B cell (primary cell): ENCODE results near the gene ZSCAN10. TPM values are rescaled to one million over a fixed set of nuclear protein-coding genes. Genes with fewer than 3 reads are reported as not detected.
A peak's percentile ranks its signal among the peaks of the same experiment; 100 is the strongest.

Source experiments
- ATAC-seq: fragments of 200-7000 bp; cut with Tn5 transposase; one replicate; pipeline ENCODE4 v1.10.0; 2021; ENCODE audit warnings: low read depth, mild to moderate bottlenecking, moderate number of reproducible peaks, moderate library complexity
- CTCF ChIA-PET: fragments of 350-600 bp; sonication (Branson Sonifier 250); formaldehyde crosslinking; loops from one replicate; lab custom pipeline; 2021; ENCODE audit warnings: antibody characterized with exemption, inconsistent platforms; lab: Charles Lee
- POLR2A ChIA-PET: fragments of 350-600 bp; sonication (Branson Sonifier 250); formaldehyde crosslinking; loops from one replicate; lab custom pipeline; 2021; ENCODE audit warnings: antibody characterized with exemption; lab: Charles Lee
- DNase-seq: peaks from one replicate; pipeline ENCODE4 v3.0.0; 2013
- H2AFZ ChIP-seq: 2 replicates; pipeline ENCODE4 v1.6.1; 2012; ENCODE audit warnings: mild to moderate bottlenecking, low read depth, low read length; ENCODE audit not compliant: insufficient read depth, poor library complexity, severe bottlenecking
- H3K27ac ChIP-seq, 2 donors: 1 replicate in 1 of 2; 2 replicates in 1 of 2; pipeline ENCODE4 v1.5.1; 2012 to 2013; ENCODE audit warnings: low read length in 2 of 2, mild to moderate bottlenecking in 2 of 2, moderate library complexity in 1 of 2
- H3K27me3 ChIP-seq, 4 experiments: fragments of 200-600 bp in 1 of 4; sonication (generic) in 1 of 4; replicated peaks in 1 of 4; 1 replicate in 2 of 4; 2 replicates in 2 of 4; pipeline versions ENCODE4 v1.6.1 to v1.7.0; 2013 to 2016; ENCODE audit warnings: low read length in 3 of 4, mild to moderate bottlenecking in 2 of 4, mixed read lengths in 1 of 4, moderate library complexity in 1 of 4; ENCODE audit not compliant: insufficient read depth in 4 of 4, control insufficient read depth in 3 of 4; ENCODE audit errors: control extremely low read depth in 1 of 4
- H3K36me3 ChIP-seq, 2 experiments: replicated peaks in 1 of 2; 1 replicate in 1 of 2; 2 replicates in 1 of 2; pipeline versions ENCODE4 v1.6.1 to v1.7.1; 2013; ENCODE audit warnings: low read length in 1 of 2; ENCODE audit not compliant: insufficient read depth in 2 of 2, control insufficient read depth in 1 of 2; ENCODE audit errors: control extremely low read depth in 1 of 2, extremely low read depth in 1 of 2
- H3K4me1 ChIP-seq, 2 donors: fragments of 200-600 bp in 1 of 2; sonication (generic) in 1 of 2; 1 replicate in 1 of 2; 2 replicates in 1 of 2; pipeline versions ENCODE4 v1.5.1 to v1.6.1; 2013 to 2017; ENCODE audit warnings: low read length in 2 of 2; ENCODE audit not compliant: control insufficient read depth in 2 of 2, insufficient read depth in 2 of 2
- H3K4me2 ChIP-seq: replicated peaks from 2 replicates; pipeline ENCODE3; 2012; ENCODE audit warnings: mild to moderate bottlenecking, low read depth, low read length; ENCODE audit not compliant: poor library complexity, severe bottlenecking
- H3K4me3 ChIP-seq, 5 experiments: fragments of 200-600 bp in 1 of 5; sonication (generic) in 1 of 5; 1 replicate in 3 of 5; 2 replicates in 2 of 5; pipeline versions ENCODE4 v1.5.1 to v1.7.0; 2011 to 2016; ENCODE audit warnings: low read length in 4 of 5, mild to moderate bottlenecking in 4 of 5, low read depth in 2 of 5, control low read depth in 1 of 5, moderate library complexity in 1 of 5; ENCODE audit not compliant: insufficient read depth in 1 of 5; ENCODE audit errors: control extremely low read depth in 1 of 5, extremely low read depth in 1 of 5
- H3K79me2 ChIP-seq: fragments of 200-600 bp; sonication (generic); one replicate; pipeline ENCODE4 v1.6.0; 2016; ENCODE audit warnings: low read length; ENCODE audit not compliant: control insufficient read depth, insufficient read depth
- H3K9ac ChIP-seq: fragments of 200-600 bp; sonication (generic); 2 replicates; pipeline ENCODE4 v1.6.1; 2017; ENCODE audit warnings: mild to moderate bottlenecking, low read length, moderate library complexity
- H3K9me3 ChIP-seq, 3 donors: one replicate each; pipeline versions ENCODE4 v1.6.1 to v1.7.1; 2013; ENCODE audit warnings: low read length in 2 of 3; ENCODE audit not compliant: control insufficient read depth in 2 of 3, insufficient read depth in 1 of 3; ENCODE audit errors: control extremely low read depth in 1 of 3
- H4K20me1 ChIP-seq: 2 replicates; pipeline ENCODE4 v1.6.0; 2012; ENCODE audit warnings: mild to moderate bottlenecking, low read length; ENCODE audit not compliant: insufficient read depth, control insufficient read depth, poor library complexity, severe bottlenecking
- H3K27ac Mint-ChIP-seq: one replicate; pipeline ENCODE4 v1.8.0; 2021; ENCODE audit warnings: mixed read lengths
- H3K27me3 Mint-ChIP-seq: one replicate; pipeline ENCODE4 v1.8.0; 2021; ENCODE audit warnings: mixed read lengths
- H3K4me1 Mint-ChIP-seq: one replicate; pipeline ENCODE4 v1.8.0; 2021; ENCODE audit warnings: mixed read lengths
- H3K4me3 Mint-ChIP-seq: one replicate; pipeline ENCODE4 v1.8.0; 2021; ENCODE audit warnings: mixed read lengths
- H3K9me3 Mint-ChIP-seq: one replicate; pipeline ENCODE4 v1.8.0; 2022; ENCODE audit warnings: mixed read lengths; ENCODE audit not compliant: insufficient read depth
- EZH2 ChIP-seq: IDR thresholded peaks from 2 replicates; pipeline ENCODE4 v1.6.1; 2012; ENCODE audit warnings: borderline replicate concordance, low read depth, mild to moderate bottlenecking, moderate library complexity, low read length; ENCODE audit not compliant: insufficient read depth, poor library complexity, severe bottlenecking
- WGBS: methylation state at CpG from one replicate; pipeline ENCODE4 v1.1.5; 2013; ENCODE audit warnings: missing lambda C conversion rate; ENCODE audit not compliant: insufficient coverage; 5-methylcytosine and 5-hydroxymethylcytosine counted together
- intact Hi-C: fragments of 100-400 bp; cut with micrococcal nuclease; formaldehyde crosslinking; loops from one replicate; pipeline ENCODE4 v1.10.0; 2022
- polyA plus RNA-seq: library from polyadenylated mRNA; depleted of rRNA; stranded (reverse); fragments of >200 nt; gene quantifications from 2 replicates; pipeline ENCODE4 v1.2.3, GENCODE V29; 2012
- total RNA-seq, 2 donors: library from RNA; stranded (reverse); fragments of 120-200 nt in 1 of 2; gene quantifications; 1 replicate in 1 of 2; 2 replicates in 1 of 2; pipeline versions ENCODE4 v1.2.3 to v1.2.4, GENCODE V29; 2013 to 2022
- TF ChIP-seq, protein P1 (sequence below): fragments of 200-600 bp; IDR thresholded peaks from one replicate; pipeline ENCODE4 v1.8.0; 2022; ENCODE audit warnings: antibody characterized with exemption, mild to moderate bottlenecking

The ZSCAN10 gene
- total and polyA plus RNA-seq, 2 donors (not counting 1 experiment from before 2014, with no cell fraction given) = not detected

DNA sequence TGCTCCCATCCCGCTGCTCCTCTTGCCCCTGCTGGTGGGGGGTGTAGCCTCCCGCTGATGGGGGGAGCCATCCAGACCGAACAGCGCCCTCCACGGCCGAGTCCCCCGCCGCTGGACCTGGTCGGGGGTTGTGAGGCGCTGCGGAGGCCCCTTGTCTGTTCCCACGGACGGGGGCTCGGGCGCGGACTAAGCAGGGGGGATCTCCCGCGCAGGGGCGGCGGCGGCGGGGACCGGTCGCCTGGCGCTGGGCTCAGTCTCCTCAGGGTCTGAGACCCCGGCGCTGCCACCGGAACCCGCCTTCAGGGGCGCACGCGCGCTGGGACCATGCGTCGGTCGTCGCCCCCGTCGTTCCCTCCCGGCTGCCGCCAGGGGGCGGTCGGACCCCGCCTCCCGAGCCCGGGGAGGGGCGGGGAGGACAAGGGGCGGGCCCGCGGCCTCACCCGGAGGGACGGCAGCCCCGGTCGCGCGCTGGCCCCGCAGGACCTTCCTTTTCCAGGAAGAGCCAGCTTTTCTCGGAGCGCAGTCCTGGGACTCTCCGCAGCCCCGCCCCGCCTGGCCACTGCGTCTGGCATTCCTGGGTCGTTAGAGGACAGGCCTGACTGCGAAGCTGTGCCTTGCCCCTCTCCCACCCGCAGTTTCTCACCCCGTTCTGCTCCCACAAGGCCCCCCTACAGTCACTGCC is 39.9 kb downstream of the ZSCAN10 start:
- H3K4me1 Mint-ChIP-seq = peaks cover 20% of the 10 kb centered on the region

More for the DNA sequence above, 39.9 kb downstream of the ZSCAN10 start:
- H3K27ac Mint-ChIP-seq = peak overlapping the region; percentile 65
- POLR2A ChIA-PET = interaction anchor here (0.6 to 2.1 kb wide), 9 partner anchors 34 to 112 kb away, joined by 3 to 13 read pairs (median 7); partner anchors contain the start of gene ZNF213
- no peaks in the 10 kb centered on the region for H3K9me3 Mint-ChIP-seq
- peak overlapping the region; percentile 87 for H3K4me3 Mint-ChIP-seq
- Histone ChIP-seq H3K4me3 (peak overlapping the region in 4 of 5 experiments; percentile 75 to 93 (median 82)), H3K27ac (peak overlapping the region; percentile 38 to 74), H3K4me1 (peaks cover 20 to 22% of the 10 kb centered on the region in 2 donors), H3K79me2 (no peaks in the 10 kb centered on the region), H3K9me3 (no peaks in the 10 kb centered on the region), H3K27me3 (peaks cover 0 to 6% (median 0%) of the 10 kb centered on the region in 4 experiments), H3K4me2 (peak overlapping the region; percentile 99), H3K9ac (peak overlapping the region; percentile 83), H3K36me3 (no peaks in the 10 kb centered on the region), H2AFZ (peak overlapping the region; percentile 98), H4K20me1 (no peaks in the 10 kb centered on the region)
- H3K27me3 Mint-ChIP-seq = no peaks in the 10 kb centered on the region
- DNase-seq (peak; percentile 90), ATAC-seq (peak; percentile 97)
- WGBS = under 1% methylated on average over 67 of the region's 67 CpGs
- TF ChIP-seq, protein P1, sequence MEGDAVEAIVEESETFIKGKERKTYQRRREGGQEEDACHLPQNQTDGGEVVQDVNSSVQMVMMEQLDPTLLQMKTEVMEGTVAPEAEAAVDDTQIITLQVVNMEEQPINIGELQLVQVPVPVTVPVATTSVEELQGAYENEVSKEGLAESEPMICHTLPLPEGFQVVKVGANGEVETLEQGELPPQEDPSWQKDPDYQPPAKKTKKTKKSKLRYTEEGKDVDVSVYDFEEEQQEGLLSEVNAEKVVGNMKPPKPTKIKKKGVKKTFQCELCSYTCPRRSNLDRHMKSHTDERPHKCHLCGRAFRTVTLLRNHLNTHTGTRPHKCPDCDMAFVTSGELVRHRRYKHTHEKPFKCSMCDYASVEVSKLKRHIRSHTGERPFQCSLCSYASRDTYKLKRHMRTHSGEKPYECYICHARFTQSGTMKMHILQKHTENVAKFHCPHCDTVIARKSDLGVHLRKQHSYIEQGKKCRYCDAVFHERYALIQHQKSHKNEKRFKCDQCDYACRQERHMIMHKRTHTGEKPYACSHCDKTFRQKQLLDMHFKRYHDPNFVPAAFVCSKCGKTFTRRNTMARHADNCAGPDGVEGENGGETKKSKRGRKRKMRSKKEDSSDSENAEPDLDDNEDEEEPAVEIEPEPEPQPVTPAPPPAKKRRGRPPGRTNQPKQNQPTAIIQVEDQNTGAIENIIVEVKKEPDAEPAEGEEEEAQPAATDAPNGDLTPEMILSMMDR = peak; percentile 94
- TF ChIP-seq EZH2 = no peak
- CTCF ChIA-PET = interaction anchor here (0.6 to 6.5 kb wide), 29 partner anchors 11 to 398 kb away, joined by 3 to 140 read pairs (median 5); partner anchors contain the start of genes HCFC1R1, THOC6, ZNF213 and ZSCAN10
- intact Hi-C loops = loop anchor here (1.0 to 2.0 kb wide), 6 partner anchors 18 to 107 kb away; partner anchors contain the start of gene THOC6
